HL-60/S4 treated with retinoic acid at 250 ng/mL for 4 days and 3 days (cell line): Measurements from ENCODE around the gene SCART1.
"Not testable (repeated sequence)": the region's sequence is repeated elsewhere in the genome, so short reads cannot be mapped to it uniquely, and the experiment has no call there.

Source experiments
- in situ Hi-C: fragments of 300-500 bp; cut with MboI; formaldehyde crosslinking; loops from 2 replicates; pipeline ENCODE4 v1.7.0; 2022; ENCODE audit warnings: low sequenced_read_pairs

The SCART1 gene

GRCh38 chr10:133453516-133454203, at the start of gene SCART1:
TSS of gene SCART1 (plus strand) at chr10:133453945. CDS start at chr10:133453998, 53 bp downstream.
- in situ Hi-C loops = no loop called here

GRCh38 chr10:133405272-133405671, 48.5 kb upstream of the SCART1 start:
- in situ Hi-C loops = no loop called here

GRCh38 chr10:133405844-133406527, 47.8 kb upstream of the SCART1 start:
- in situ Hi-C loops = no loop called here

GRCh38 chr10:133411523-133412380, 42.0 kb upstream of the SCART1 start:
- in situ Hi-C loops = loop anchor here (10.0 kb wide), 1 partner anchor 163 kb away; no protein-coding TSS in a partner anchor

- in situ Hi-C loops = loop anchor here (10.0 kb wide), 1 partner anchor 162 kb away; no protein-coding TSS in a partner anchor
Observed at GRCh38 chr10:133412381-133412711, 41.4 kb upstream of the SCART1 start.

GRCh38 chr10:133414401-133414800, 39.3 kb upstream of the SCART1 start:
- in situ Hi-C loops = loop anchor here (10.0 kb wide), 1 partner anchor 160 kb away; no protein-coding TSS in a partner anchor

GRCh38 chr10:133415752-133416151, 38.0 kb upstream of the SCART1 start:
- in situ Hi-C loops = loop anchor here (10.0 kb wide), 1 partner anchor 159 kb away; no protein-coding TSS in a partner anchor

GRCh38 chr10:133418289-133418993, 35.3 kb upstream of the SCART1 start:
- in situ Hi-C loops = loop anchor here (10.0 kb wide), 1 partner anchor 156 kb away; no protein-coding TSS in a partner anchor

- in situ Hi-C loops = loop anchor here (10.0 kb wide), 1 partner anchor 155 kb away; no protein-coding TSS in a partner anchor
Observed at GRCh38 chr10:133419211-133419950, 34.4 kb upstream of the SCART1 start.

GRCh38 chr10:133420028-133420427, 33.7 kb upstream of the SCART1 start:
- in situ Hi-C loops = no loop called here

GRCh38 chr10:133420579-133420978, 33.2 kb upstream of the SCART1 start:
- in situ Hi-C loops = no loop called here

- in situ Hi-C loops = no loop called here
Observed at GRCh38 chr10:133421336-133422222, 32.2 kb upstream of the SCART1 start.

- in situ Hi-C loops = no loop called here
Observed at GRCh38 chr10:133422223-133422806, 31.4 kb upstream of the SCART1 start.

- in situ Hi-C loops = no loop called here
Observed at GRCh38 chr10:133422807-133423771, 30.7 kb upstream of the SCART1 start.

- in situ Hi-C loops = not testable (repeated sequence)
Observed at GRCh38 chr10:133424102-133424501, 29.6 kb upstream of the SCART1 start.

- in situ Hi-C loops = not testable (repeated sequence)
Observed at GRCh38 chr10:133424601-133425000, 29.1 kb upstream of the SCART1 start, which contains the start of gene SPRN. TSS of gene SPRN (minus strand) at chr10:133424625. CDS start at chr10:133423681, 944 bp downstream.

- in situ Hi-C loops = not testable (repeated sequence)
Observed at GRCh38 chr10:133429571-133429970, 24.2 kb upstream of the SCART1 start.
